GM19463 (cell line): ENCODE measurements around the gene ITPR1.

ENCODE experiments used
- ATAC-seq: cut with Tn5 transposase; IDR thresholded peaks from one replicate; pipeline ENCODE4 v1.9.1; 2021; ENCODE audit warnings: mild to moderate bottlenecking, moderate library complexity; ENCODE audit not compliant: unreplicated experiment

The ITPR1 gene

DNA sequence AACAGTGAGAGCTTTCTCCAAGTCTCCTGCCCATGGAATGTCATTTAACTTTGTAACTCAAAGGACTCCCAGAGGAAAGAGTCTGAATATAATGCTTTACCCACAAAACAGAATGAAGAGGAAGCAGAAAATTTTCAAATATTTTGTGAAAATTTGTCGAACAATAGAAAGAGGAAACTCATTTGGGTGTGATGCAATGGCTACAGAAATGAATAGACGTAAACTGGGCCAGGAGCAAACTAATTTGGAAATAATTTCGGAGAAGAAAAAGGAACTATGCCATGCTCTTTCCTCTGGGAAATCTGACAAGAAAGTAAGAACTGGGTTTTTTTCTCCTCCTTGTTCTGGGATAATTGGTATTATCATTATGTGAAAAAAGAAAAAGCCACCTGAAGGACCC, 14.9 kb upstream of the ITPR1 start:
- no peak for ATAC-seq

- no peak for ATAC-seq
These were observed 1.3 kb upstream of the ITPR1 start for GRCh38 chr3:4491855-4492207.

GRCh38 chr3:4492208-4493013, 737 bp upstream of the ITPR1 start:
- ATAC-seq = no peak

DNA sequence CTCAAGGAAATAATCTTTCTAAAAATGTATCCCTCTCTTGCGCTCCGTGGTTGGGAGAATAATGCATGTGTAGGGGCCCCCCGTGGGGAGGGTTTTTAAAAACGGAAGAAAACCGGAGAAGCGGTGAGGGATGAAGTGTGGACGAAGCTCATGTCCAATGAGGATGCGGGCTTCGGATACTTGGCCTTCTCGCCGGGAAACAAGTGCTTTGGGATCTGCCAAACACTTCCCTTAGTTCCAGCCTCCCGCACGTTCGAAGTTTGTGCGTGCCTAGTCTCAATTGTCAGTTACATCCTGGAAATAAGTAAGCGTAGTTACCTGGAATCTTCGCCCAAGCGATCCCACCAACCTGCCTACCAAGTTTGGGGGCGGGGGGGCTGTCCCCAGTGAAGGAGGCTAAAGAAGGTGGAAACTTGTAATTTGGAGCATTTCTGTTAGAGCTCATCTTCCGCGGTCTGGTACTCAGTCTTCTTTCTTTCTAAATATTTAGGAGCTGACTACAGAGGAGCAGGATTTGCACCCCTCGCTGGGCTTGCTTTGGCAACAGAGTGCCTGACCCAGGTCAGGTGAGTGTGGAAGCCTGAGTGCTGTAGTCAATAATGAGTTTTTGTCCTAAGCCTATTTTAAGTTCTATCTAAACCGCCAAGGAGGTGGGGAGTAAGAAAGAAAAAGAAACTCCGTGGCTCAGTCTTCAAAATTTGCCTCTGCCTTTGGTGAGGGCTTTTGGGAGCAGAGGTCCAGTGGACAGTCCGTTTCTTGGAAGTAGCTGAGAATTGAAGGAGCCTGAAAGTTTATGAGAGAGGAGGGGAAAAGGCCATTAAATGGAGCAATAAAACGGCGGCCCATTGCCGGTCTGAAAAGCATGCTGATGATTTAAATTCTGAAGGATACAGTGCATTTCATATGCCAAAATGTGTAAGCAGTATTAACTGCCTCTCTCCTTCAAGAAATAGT, 1.1 kb downstream of the ITPR1 start:
- ATAC-seq = no peak

- ATAC-seq = no peak
These were observed 1.7 kb downstream of the ITPR1 start for GRCh38 chr3:4494895-4495264.

DNA sequence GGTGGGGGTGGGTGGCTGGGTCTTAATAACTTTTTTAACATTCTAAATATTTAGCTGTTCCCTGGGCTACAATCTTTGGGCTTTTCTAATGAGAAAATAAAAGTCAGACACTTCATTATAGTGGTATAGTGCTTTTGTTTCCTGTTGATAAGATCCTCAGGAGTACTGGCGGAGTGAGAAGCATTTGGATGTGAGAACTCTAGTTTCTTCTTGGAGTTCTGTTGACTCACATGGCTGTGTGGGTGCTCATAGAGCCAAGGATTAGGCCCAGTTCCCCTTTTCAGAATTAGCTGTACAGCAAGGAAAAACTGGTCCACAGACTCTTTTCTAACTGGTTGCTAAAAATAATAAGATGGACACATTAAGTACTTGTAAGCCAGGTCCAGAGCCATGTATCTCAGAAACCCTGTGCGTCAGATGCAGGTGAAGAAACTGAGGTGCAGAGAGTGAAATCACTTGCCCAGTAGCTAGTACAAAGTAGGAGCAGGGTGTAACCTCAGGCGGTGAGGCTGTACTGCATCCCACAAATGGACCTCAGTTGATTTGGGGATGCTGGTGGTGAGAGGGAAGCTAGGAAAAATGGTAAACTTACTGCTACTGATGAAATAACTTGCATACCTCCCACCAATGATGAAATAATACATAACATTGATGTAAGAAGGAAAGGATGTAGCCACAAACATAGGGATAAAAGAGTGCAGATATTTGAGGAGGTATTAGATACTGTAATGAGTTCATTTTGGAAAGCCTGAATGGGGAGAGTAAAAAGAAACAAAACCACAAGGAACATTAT, 2.3 kb downstream of the ITPR1 start:
- ATAC-seq = no peak

GRCh38 chr3:4496087-4496452, 2.9 kb downstream of the ITPR1 start:
- ATAC-seq = no peak

GRCh38 chr3:4497005-4497692, 4.0 kb downstream of the ITPR1 start:
- ATAC-seq = no peak

GRCh38 chr3:4497843-4498324, 4.7 kb downstream of the ITPR1 start:
- ATAC-seq = no peak

GRCh38 chr3:4498446-4498845, 5.3 kb downstream of the ITPR1 start:
- no peak for ATAC-seq

- no peak for ATAC-seq
These were observed 8.3 kb downstream of the ITPR1 start for GRCh38 chr3:4501437-4501836.

DNA sequence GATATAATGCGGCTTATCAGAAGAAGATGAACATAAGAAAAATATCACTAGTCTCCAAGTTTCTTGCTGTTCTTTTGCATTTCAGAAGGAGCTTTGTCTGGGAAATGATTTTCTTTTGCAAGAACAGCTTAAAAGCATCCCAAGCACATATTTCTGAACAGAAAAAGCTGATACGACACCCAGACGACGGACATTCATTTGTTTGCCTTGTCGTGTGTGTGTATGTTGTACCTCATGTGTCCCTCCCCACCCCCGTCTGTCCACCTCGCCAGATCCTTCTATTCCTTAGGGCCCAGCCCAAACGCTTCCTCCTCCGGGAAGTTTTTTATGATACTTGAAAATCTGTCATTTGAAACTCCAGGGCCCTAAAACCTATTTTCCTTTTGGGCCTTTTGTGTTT, 8.8 kb downstream of the ITPR1 start:
- ATAC-seq = no peak

DNA sequence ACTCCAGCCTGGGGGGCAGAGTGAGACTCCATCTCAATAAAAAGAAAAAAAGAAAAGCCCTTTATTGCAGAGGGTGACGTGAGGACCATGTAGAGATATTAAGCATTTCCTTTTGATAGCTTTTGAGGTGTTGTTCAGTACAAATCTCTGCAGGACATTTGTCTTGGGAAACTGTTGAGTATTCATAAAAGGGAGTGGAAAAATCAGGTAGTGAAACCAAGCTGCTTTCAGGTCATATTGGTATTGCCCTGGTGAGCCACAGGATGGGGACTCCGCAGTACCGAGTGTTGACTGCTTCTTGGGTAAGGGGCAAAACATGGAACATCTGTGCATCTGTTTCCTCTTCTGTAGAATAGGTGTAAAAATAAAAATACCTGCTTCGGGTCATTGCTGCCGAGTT, 9.9 kb downstream of the ITPR1 start:
- peak; percentile 34 for ATAC-seq

- ATAC-seq = no peak
These were observed 11.5 kb downstream of the ITPR1 start for GRCh38 chr3:4504340-4505261.

DNA sequence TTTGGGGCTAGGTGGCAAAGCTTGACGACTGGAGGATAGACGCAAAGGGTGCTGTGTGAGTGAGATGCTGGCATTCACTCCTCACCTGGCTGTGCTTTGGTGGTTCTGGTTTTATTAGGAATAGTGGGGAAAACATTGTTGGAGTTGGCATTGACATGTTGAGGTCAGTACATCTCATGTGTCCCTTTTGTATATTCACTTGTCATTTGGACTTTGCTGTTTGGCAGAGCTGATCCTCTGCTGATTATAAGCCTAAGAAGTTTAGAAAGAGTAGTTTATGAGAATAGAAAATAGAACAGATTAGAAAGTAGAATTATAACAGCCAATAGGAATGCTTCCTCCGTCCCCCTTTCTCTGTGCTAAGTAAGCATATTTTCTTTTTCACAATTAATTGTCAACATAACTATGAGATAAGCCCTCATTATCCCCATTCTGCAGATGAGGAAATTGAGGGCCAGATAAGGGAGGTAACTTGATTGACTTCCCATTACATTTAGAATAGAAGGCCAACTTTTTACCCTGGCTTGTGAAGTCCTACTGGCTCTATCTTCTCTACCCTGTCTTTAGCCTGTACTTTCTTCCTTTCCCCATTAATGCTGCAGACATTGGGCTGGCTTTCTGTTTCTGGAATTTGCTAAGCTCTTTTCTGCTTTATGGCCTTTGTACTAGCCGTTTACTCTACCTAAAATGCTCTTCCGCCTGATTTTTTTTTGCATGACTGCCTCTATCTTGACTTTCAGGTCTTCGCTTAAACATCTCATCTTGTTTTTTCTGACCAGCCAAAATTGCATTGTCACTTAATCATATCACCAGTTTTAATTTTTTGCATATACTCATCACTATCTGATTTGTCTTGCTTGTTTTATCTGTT, 12.8 kb downstream of the ITPR1 start:
- ATAC-seq = no peak

- no peak for ATAC-seq
These were observed 13.4 kb downstream of the ITPR1 start for GRCh38 chr3:4506559-4507023.

DNA sequence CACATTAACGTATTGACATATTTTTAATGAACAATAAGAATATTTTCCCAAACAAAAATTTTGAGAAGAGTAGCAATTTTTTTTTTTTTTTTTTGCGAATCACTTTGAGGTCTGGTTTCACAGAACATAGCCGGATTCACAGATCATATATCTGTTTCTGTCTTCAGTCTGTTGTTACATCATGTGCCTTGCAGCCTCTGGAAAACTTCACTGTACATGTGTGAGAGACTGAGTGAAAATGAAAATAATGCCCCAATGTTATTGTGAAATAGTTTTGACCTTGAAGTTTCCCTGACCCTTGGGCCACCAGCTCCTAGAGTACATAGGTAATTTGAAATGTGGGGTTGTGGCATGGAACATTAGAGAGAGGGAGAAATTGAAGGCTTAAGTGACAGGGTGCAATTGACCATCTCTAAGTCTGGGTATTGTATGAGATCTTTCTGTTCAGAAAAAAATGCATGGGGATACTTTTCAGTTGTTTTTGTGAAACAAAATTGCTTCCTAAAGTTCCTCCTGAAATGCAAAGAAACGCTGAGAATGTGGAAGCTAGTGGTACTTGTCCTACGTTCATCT, 14.0 kb downstream of the ITPR1 start:
- peak; percentile 14 for ATAC-seq
